HEK293 (cell line): Measurements from ENCODE around the gene REC114.

Experiments used
- CTCF ChIA-PET: fragments of 350-600 bp; formaldehyde crosslinking; extraction: SDS; loops from one replicate; lab custom pipeline; 2021; ENCODE audit warnings: antibody characterized with exemption; lab: Yijun Ruan, JAX
- POLR2A ChIA-PET: fragments of 300-600 bp; formaldehyde crosslinking; extraction: SDS; loops from one replicate; lab custom pipeline; 2020; ENCODE audit warnings: antibody characterized with exemption, inconsistent platforms; lab: Yijun Ruan, JAX
- H3K27ac ChIP-seq: fragments of 200-500 bp; sonication (Bioruptor generic); 2 replicates; pipeline ENCODE4 v1.5.1; 2014; ENCODE audit warnings: low read depth, low read length, control low read depth, inconsistent platforms; ENCODE audit errors: extremely low read depth
- H3K36me3 ChIP-seq, 2 experiments: fragments of 200-500 bp in 1 of 2; sonication (Bioruptor generic) in 1 of 2; 1 replicate in 1 of 2; 2 replicates in 1 of 2; pipeline ENCODE4 v1.5.1; 2014 to 2017; ENCODE audit warnings: inconsistent platforms in 2 of 2, low read length in 2 of 2; ENCODE audit not compliant: control insufficient read depth in 2 of 2, insufficient read depth in 1 of 2
- H3K4me1 ChIP-seq: fragments of 200-500 bp; sonication (Bioruptor generic); 2 replicates; pipeline ENCODE4 v1.5.1; 2014; ENCODE audit warnings: mild to moderate bottlenecking, low read length, inconsistent platforms; ENCODE audit not compliant: control insufficient read depth, insufficient read depth
- H3K4me3 ChIP-seq: 2 replicates; pipeline ENCODE4 v1.5.1; 2011; ENCODE audit warnings: low read depth, mild to moderate bottlenecking, control low read depth, low read length, moderate library complexity
- H3K9me3 ChIP-seq: fragments of 200-500 bp; sonication (Bioruptor generic); 2 replicates; pipeline ENCODE4 v1.5.1; 2014; ENCODE audit warnings: low read depth, low read length, inconsistent platforms; ENCODE audit not compliant: control insufficient read depth, insufficient read depth
- GFI1B ChIP-seq: fragments of 450-650 bp; formaldehyde crosslinking; IDR thresholded peaks from 2 replicates; pipeline ENCODE4 v1.5.1; 2016; ENCODE audit warnings: missing biosample characterization, missing genetic modification characterization
- MEIS1 ChIP-seq: sonication (generic); formaldehyde crosslinking; IDR thresholded peaks from 2 replicates; pipeline ENCODE4 v1.8.1; 2022; ENCODE audit warnings: missing genetic modification reagents, mild to moderate bottlenecking, borderline replicate concordance
- REST ChIP-seq: fragments of 450-650 bp; formaldehyde crosslinking; IDR thresholded peaks from 2 replicates; pipeline ENCODE4 v1.5.1; 2016; ENCODE audit warnings: missing biosample characterization, missing genetic modification characterization
- SCRT1 ChIP-seq: fragments of 450-650 bp; formaldehyde crosslinking; IDR thresholded peaks from 2 replicates; pipeline ENCODE4 v1.5.1; 2016; ENCODE audit warnings: missing biosample characterization, missing genetic modification characterization, borderline replicate concordance
- SCRT2 ChIP-seq: fragments of 450-650 bp; formaldehyde crosslinking; IDR thresholded peaks from 2 replicates; pipeline ENCODE4 v1.5.1; 2016; ENCODE audit warnings: missing biosample characterization, missing genetic modification characterization
- SETDB1 ChIP-seq: IDR thresholded peaks from one replicate; pipeline ENCODE4 v1.6.1; 2017; ENCODE audit warnings: mild to moderate bottlenecking, low read length, moderate library complexity, mixed read lengths; ENCODE audit not compliant: insufficient read length
- ZBTB20 ChIP-seq: fragments of 450-650 bp; formaldehyde crosslinking; IDR thresholded peaks from 2 replicates; pipeline ENCODE4 v1.5.1; 2016; ENCODE audit warnings: missing biosample characterization, missing genetic modification characterization
- ZBTB7A ChIP-seq: fragments of 450-650 bp; formaldehyde crosslinking; IDR thresholded peaks from 2 replicates; pipeline ENCODE4 v1.5.1; 2016; ENCODE audit warnings: low read depth, missing biosample characterization, missing genetic modification characterization
- ZFHX2 ChIP-seq: fragments of 450-650 bp; formaldehyde crosslinking; conservative IDR thresholded peaks from 2 replicates; pipeline ENCODE4 v1.5.1; 2016; ENCODE audit warnings: missing biosample characterization, missing genetic modification characterization
- ZNF140 ChIP-seq: fragments of 450-650 bp; formaldehyde crosslinking; IDR thresholded peaks from 2 replicates; pipeline ENCODE4 v1.5.1; 2016; ENCODE audit warnings: missing biosample characterization, missing genetic modification characterization
- ZNF157 ChIP-seq: fragments of 450-650 bp; formaldehyde crosslinking; IDR thresholded peaks from 2 replicates; pipeline ENCODE4 v1.5.1; 2016; ENCODE audit warnings: missing biosample characterization, missing genetic modification characterization
- ZNF2 ChIP-seq: fragments of 450-650 bp; formaldehyde crosslinking; IDR thresholded peaks from 2 replicates; pipeline ENCODE4 v1.5.1; 2016; ENCODE audit warnings: missing biosample characterization, missing genetic modification characterization
- ZNF202 ChIP-seq: fragments of 450-650 bp; formaldehyde crosslinking; IDR thresholded peaks from 2 replicates; pipeline ENCODE4 v1.5.1; 2016; ENCODE audit warnings: missing biosample characterization, missing genetic modification characterization, borderline replicate concordance
- ZNF214 ChIP-seq: fragments of 450-650 bp; formaldehyde crosslinking; IDR thresholded peaks from 2 replicates; pipeline ENCODE4 v1.5.1; 2017; ENCODE audit warnings: missing biosample characterization, mild to moderate bottlenecking, missing genetic modification characterization, borderline replicate concordance
- ZNF24 ChIP-seq: fragments of 450-650 bp; formaldehyde crosslinking; IDR thresholded peaks from 2 replicates; pipeline ENCODE4 v1.5.1; 2016; ENCODE audit warnings: missing biosample characterization, missing genetic modification characterization
- ZNF280D ChIP-seq: fragments of 450-650 bp; formaldehyde crosslinking; IDR thresholded peaks from 2 replicates; pipeline ENCODE4 v1.5.1; 2016; ENCODE audit warnings: missing biosample characterization, missing genetic modification characterization
- ZNF621 ChIP-seq: fragments of 450-650 bp; formaldehyde crosslinking; IDR thresholded peaks from 2 replicates; pipeline ENCODE4 v1.5.1; 2017; ENCODE audit warnings: missing biosample characterization, missing genetic modification characterization
- ZNF626 ChIP-seq: fragments of 450-650 bp; sonication (Bioruptor Pico); formaldehyde crosslinking; IDR thresholded peaks from 2 replicates; pipeline ENCODE4 v1.5.1; 2018; ENCODE audit warnings: missing biosample characterization, missing genetic modification characterization, inconsistent platforms
- ZNF629 ChIP-seq: fragments of 450-650 bp; formaldehyde crosslinking; IDR thresholded peaks from 2 replicates; pipeline ENCODE4 v1.5.1; 2017; ENCODE audit warnings: missing biosample characterization, missing genetic modification characterization
- ZNF76 ChIP-seq: fragments of 450-650 bp; formaldehyde crosslinking; IDR thresholded peaks from 2 replicates; pipeline ENCODE4; 2016; ENCODE audit warnings: low read depth, missing biosample characterization, missing genetic modification characterization, borderline replicate concordance
- ZSCAN16 ChIP-seq: fragments of 450-650 bp; formaldehyde crosslinking; IDR thresholded peaks from 2 replicates; pipeline ENCODE4 v1.5.1; 2016; ENCODE audit warnings: missing biosample characterization, missing genetic modification characterization
- TF ChIP-seq, protein P1 (sequence below): fragments of 450-650 bp; formaldehyde crosslinking; IDR thresholded peaks from 2 replicates; pipeline ENCODE4 v1.5.1; 2017; ENCODE audit warnings: missing biosample characterization, missing genetic modification characterization
- TF ChIP-seq, protein P2 (sequence below): fragments of 450-650 bp; formaldehyde crosslinking; IDR thresholded peaks from 2 replicates; pipeline ENCODE4 v1.5.1; 2017; ENCODE audit warnings: missing biosample characterization, missing genetic modification characterization

Gene REC114

DNA sequence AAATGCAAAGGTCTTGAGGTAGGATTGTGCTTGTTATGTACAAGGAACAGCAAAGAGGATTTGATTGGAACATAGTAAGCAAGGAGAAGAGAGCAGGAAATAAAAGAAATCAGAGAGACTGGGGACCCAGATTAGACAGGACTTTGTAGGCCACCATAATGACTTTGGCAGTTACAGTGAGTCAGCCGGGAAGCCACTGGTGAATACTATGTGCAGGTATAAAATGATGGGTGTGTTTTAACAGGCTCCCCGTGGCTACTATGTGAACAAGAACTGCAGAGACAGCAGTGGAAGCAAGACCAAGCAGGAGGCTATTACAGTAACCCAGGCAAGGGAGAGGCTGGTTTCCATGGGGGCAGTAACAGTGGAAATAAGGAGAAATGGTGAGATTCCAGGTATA, 135.1 kb downstream of the REC114 start:
- TF ChIP-seq SETDB1 (no peak), ZNF140 (tag by site-specific recombination) (no peak), ZNF24 (tag by site-specific recombination) (no peak), REST (no peak), ZNF280D (no peak), ZNF629 (tag by site-specific recombination) (no peak), ZSCAN16 (tag by site-specific recombination) (no peak), ZNF202 (tag by site-specific recombination) (no peak), SCRT2 (no peak)
- TF ChIP-seq, protein P1, sequence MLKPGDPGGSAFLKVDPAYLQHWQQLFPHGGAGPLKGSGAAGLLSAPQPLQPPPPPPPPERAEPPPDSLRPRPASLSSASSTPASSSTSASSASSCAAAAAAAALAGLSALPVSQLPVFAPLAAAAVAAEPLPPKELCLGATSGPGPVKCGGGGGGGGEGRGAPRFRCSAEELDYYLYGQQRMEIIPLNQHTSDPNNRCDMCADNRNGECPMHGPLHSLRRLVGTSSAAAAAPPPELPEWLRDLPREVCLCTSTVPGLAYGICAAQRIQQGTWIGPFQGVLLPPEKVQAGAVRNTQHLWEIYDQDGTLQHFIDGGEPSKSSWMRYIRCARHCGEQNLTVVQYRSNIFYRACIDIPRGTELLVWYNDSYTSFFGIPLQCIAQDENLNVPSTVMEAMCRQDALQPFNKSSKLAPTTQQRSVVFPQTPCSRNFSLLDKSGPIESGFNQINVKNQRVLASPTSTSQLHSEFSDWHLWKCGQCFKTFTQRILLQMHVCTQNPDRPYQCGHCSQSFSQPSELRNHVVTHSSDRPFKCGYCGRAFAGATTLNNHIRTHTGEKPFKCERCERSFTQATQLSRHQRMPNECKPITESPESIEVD (tag by site-specific recombination), result no peak
- CTCF ChIA-PET, result interaction anchor here (1.0 kb wide), 2 partner anchors 17 to 59 kb away, joined by 3 to 4 read pairs; no protein-coding TSS in a partner anchor
- Histone ChIP-seq H3K4me3 (no peak overlapping the region), H3K36me3 (peaks cover 11 to 58% of the 10 kb centered on the region in 2 experiments; a peak in 2 of 3 replicates), H3K9me3 (no peaks in the 10 kb centered on the region), H3K4me1 (no peaks in the 10 kb centered on the region), H3K27ac (no peak overlapping the region)
- POLR2A ChIA-PET, result no interaction called here

GRCh38 chr15:73582851-73583379, 140.0 kb downstream of the REC114 start:
- ChIA-PET POLR2A (no interaction called here), CTCF (interaction anchor here (0.8 to 2.3 kb wide), 4 partner anchors 21 to 123 kb away, joined by 3 to 22 read pairs (median 4); no protein-coding TSS in a partner anchor)
- no peak for TF ChIP-seq ZNF157 (tag by site-specific recombination)
- no peak for TF ChIP-seq ZBTB20 (tag by site-specific recombination)
- no peak for TF ChIP-seq ZBTB7A (tag by site-specific recombination)
- no peak for TF ChIP-seq ZNF76 (tag by site-specific recombination)
- TF ChIP-seq MEIS1 (CRISPR knock-in tag), result no peak
- TF ChIP-seq ZFHX2, result no peak
- TF ChIP-seq ZNF626 (tag by site-specific recombination), result no peak
- no peak for TF ChIP-seq ZNF214
- TF ChIP-seq, protein P2, sequence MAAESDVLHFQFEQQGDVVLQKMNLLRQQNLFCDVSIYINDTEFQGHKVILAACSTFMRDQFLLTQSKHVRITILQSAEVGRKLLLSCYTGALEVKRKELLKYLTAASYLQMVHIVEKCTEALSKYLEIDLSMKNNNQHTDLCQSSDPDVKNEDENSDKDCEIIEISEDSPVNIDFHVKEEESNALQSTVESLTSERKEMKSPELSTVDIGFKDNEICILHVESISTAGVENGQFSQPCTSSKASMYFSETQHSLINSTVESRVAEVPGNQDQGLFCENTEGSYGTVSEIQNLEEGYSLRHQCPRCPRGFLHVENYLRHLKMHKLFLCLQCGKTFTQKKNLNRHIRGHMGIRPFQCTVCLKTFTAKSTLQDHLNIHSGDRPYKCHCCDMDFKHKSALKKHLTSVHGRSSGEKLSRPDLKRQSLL (tag by site-specific recombination), result no peak
- no peak for TF ChIP-seq GFI1B (tag by site-specific recombination)
- TF ChIP-seq ZNF621 (tag by site-specific recombination), result no peak
- TF ChIP-seq ZNF2 (tag by site-specific recombination), result no peak
- no peak for TF ChIP-seq SCRT1 (tag by site-specific recombination)
- H3K4me3 ChIP-seq, result no peak overlapping the region
- no peaks in the 10 kb centered on the region for H3K9me3 ChIP-seq
- H3K4me1 ChIP-seq, result no peaks in the 10 kb centered on the region
- peaks cover 27 to 73% of the 10 kb centered on the region in 2 experiments for H3K36me3 ChIP-seq
- no peak overlapping the region for H3K27ac ChIP-seq
